K562 (cell line): Measurements from ENCODE around the gene NLK. TPM values are rescaled to one million over a fixed set of nuclear protein-coding genes. Genes with fewer than 3 reads are reported as not detected.
A peak's percentile ranks its signal among the peaks of the same experiment; 100 is the strongest.

Source experiments
- ATAC-seq: fragments of 200-7000 bp; cut with Tn5 transposase; 3 replicates; pipeline ENCODE4 v1.9.1; 2020; ENCODE audit warnings: moderate library complexity
- BruUV-seq: library from RNA; stranded (reverse); fragments of 400-500 nt; replicated peaks from 2 replicates; lab custom pipeline; 2021; lab: Mats Ljungman, UMichigan
- CTCF ChIA-PET: fragments of 300-600 bp; formaldehyde crosslinking; extraction: SDS; loops from one replicate; lab custom pipeline; 2021; ENCODE audit warnings: low intra/inter-chr PET ratio; lab: Yijun Ruan, JAX
- POLR2A ChIA-PET: fragments of 300-600, 350-650 bp; sonication (Branson Sonifier 250); formaldehyde crosslinking; extraction: SDS; loops from one replicate; lab custom pipeline; 2021; ENCODE audit warnings: antibody characterized with exemption, inconsistent platforms; lab: Yijun Ruan, JAX
- DNase-seq, 4 experiments: peaks; one replicate each; pipeline versions ENCODE4 v3.0.0 to v3.0.0-alpha.2; 2011 to 2018; ENCODE audit warnings: low spot score in 3 of 4, mixed read lengths in 3 of 4; ENCODE audit errors: extremely low read depth in 1 of 4
- FAIRE-seq: peaks from 2 replicates; lab custom pipeline; 2011; peaks lifted over from hg19 to GRCh38; lab: Jason Lieb, UNC
- H2AFZ ChIP-seq: 2 replicates; pipeline ENCODE4 v1.6.0; 2011; ENCODE audit warnings: low read depth, low read length, control low read depth, inconsistent platforms
- H3K27ac ChIP-seq: fragments of 200-600 bp; 3 replicates; pipeline ENCODE4 v1.8.0; 2011; ENCODE audit warnings: low read depth, mild to moderate bottlenecking, control low read depth, inconsistent platforms, low read length, moderate library complexity, mixed read lengths; ENCODE audit errors: extremely low read depth
- H3K27me3 ChIP-seq, 2 experiments: fragments of 300-600 bp in 1 of 2; 2 replicates in 1 of 2; 3 replicates in 1 of 2; pipeline versions ENCODE4 v1.6.0 to v1.8.0; 2011; ENCODE audit warnings: inconsistent platforms in 2 of 2, low read length in 2 of 2, mild to moderate bottlenecking in 1 of 2, mixed read lengths in 1 of 2, moderate library complexity in 1 of 2; ENCODE audit not compliant: control insufficient read depth in 2 of 2, insufficient read depth in 2 of 2
- H3K36me3 ChIP-seq: fragments of 300-600 bp; 3 replicates; pipeline ENCODE4 v1.8.0; 2011; ENCODE audit warnings: mild to moderate bottlenecking, low read length, inconsistent platforms; ENCODE audit not compliant: control insufficient read depth, insufficient read depth
- H3K4me1 ChIP-seq, 2 experiments: fragments of 200-600 bp in 1 of 2; replicated peaks in 1 of 2; 2 replicates in 1 of 2; 3 replicates in 1 of 2; pipeline versions ENCODE4 v1.5.1 to v1.8.0; 2011; ENCODE audit warnings: inconsistent platforms in 2 of 2, low read length in 2 of 2, mild to moderate bottlenecking in 1 of 2, mixed read lengths in 1 of 2, moderate library complexity in 1 of 2; ENCODE audit not compliant: control insufficient read depth in 2 of 2, insufficient read depth in 2 of 2
- H3K4me2 ChIP-seq: 2 replicates; pipeline ENCODE4 v1.6.1; 2011; ENCODE audit warnings: low read length, control low read depth, inconsistent platforms, mixed read lengths; ENCODE audit not compliant: insufficient read depth
- H3K4me3 ChIP-seq: fragments of 200-600 bp; sonication (generic), shearing (Covaris generic); 2 replicates; pipeline ENCODE4 v1.5.1; 2016; ENCODE audit warnings: control low read depth, inconsistent platforms
- H3K79me2 ChIP-seq: fragments of 200-600 bp; 3 replicates; pipeline ENCODE4 v1.8.0; 2011; ENCODE audit warnings: low read length, inconsistent platforms; ENCODE audit not compliant: control insufficient read depth, insufficient read depth
- H3K9ac ChIP-seq, 2 experiments: 2 replicates each; pipeline versions ENCODE4 v1.6.0 to v1.6.1; 2011; ENCODE audit warnings: low read depth in 2 of 2, low read length in 2 of 2, control low read depth in 1 of 2, inconsistent platforms in 1 of 2, mild to moderate bottlenecking in 1 of 2, mixed read lengths in 1 of 2; ENCODE audit not compliant: insufficient read depth in 1 of 2
- H3K9me1 ChIP-seq: one replicate; pipeline ENCODE4 v1.6.0; 2011; ENCODE audit warnings: inconsistent platforms, mild to moderate bottlenecking, low read length, moderate library complexity; ENCODE audit not compliant: control insufficient read depth, insufficient read depth
- H3K9me3 ChIP-seq: replicated peaks from 2 replicates; pipeline ENCODE4 v1.5.1; 2011; ENCODE audit warnings: low read depth, low read length, inconsistent platforms; ENCODE audit not compliant: control insufficient read depth, insufficient read depth
- H4K20me1 ChIP-seq: replicated peaks from 2 replicates; pipeline ENCODE4 v1.6.1; 2011; ENCODE audit warnings: low read length, inconsistent platforms, mixed read lengths; ENCODE audit not compliant: control insufficient read depth, insufficient read depth
- ARID3B ChIP-seq: fragments of 250-450 bp; sonication (Bioruptor Pico); IDR thresholded peaks from 2 replicates; pipeline ENCODE4 v1.4.0; 2020; ENCODE audit warnings: borderline replicate concordance
- MAFK ChIP-seq: IDR thresholded peaks from 2 replicates; pipeline ENCODE4 v1.6.1; 2011; ENCODE audit warnings: low read length, improper control_type of control experiment
- ZNF354B ChIP-seq: fragments of 250-450 bp; sonication (Bioruptor Pico); IDR thresholded peaks from 2 replicates; pipeline ENCODE4 v1.4.0; 2020
- ZNF507 ChIP-seq: conservative IDR thresholded peaks from 2 replicates; pipeline ENCODE4 v1.6.1; 2017; ENCODE audit warnings: missing genetic modification characterization, missing compliant biosample characterization
- in situ Hi-C: fragments of 300-500 bp; cut with MboI; formaldehyde crosslinking; loops from 4 replicates; pipeline ENCODE4 v1.15.0; 2018; ENCODE audit warnings: inconsistent platforms, mixed read lengths
- intact Hi-C: fragments of 100-400 bp; cut with micrococcal nuclease; formaldehyde crosslinking; loops from 2 replicates; pipeline ENCODE4 v1.14.2; 2022
- polyA plus RNA-seq, 8 experiments: library from polyadenylated mRNA; depleted of rRNA in 4 of 8; stranded (reverse) in 5 of 8; unstranded in 3 of 8; fragments of >200 nt; fragmentation: Nextera tagmentation in 2 of 8; fragmentation: Illumina TruSeq in 1 of 8; extraction: Ambion mirVana in 2 of 8; extraction: Trizol in 1 of 8; gene quantifications; 2 replicates each; pipeline versions ENCODE4 v1.2.1 to v1.2.3, GENCODE V29; 2011 to 2014; ENCODE audit warnings: inconsistent platforms in 1 of 8, missing spikeins in 1 of 8
- total RNA-seq, 7 experiments: library from RNA; depleted of rRNA in 6 of 7; stranded (reverse); fragments of >200 nt in 6 of 7; fragmentation: Illumina TruSeq in 2 of 7; extraction: Trizol in 2 of 7; gene quantifications; 2 replicates each; pipeline versions ENCODE4 v1.2.1 to v1.2.3, GENCODE V29; 2011 to 2021; ENCODE audit warnings: low replicate concordance in 1 of 7

NLK gene
- total and polyA plus RNA-seq, 9 of the 15 experiments (the other 6 are each of a cell fraction or from before 2014, with no cell fraction given), result 10.9 to 59.6 (median 26.7) TPM

GRCh38 chr17:28100936-28101335 lies 58.5 kb downstream of the NLK start (continued):
- TF ChIP-seq ARID3B (CRISPR knock-in tag), result no peak

GRCh38 chr17:28101919-28102318 lies 59.4 kb downstream of the NLK start:
- Histone ChIP-seq H3K9ac (no peak overlapping the region), H3K4me3 (no peak overlapping the region), H2AFZ (no peak overlapping the region), H3K79me2 (peaks cover 38% of the 10 kb centered on the region), H3K9me3 (no peaks in the 10 kb centered on the region), H3K27ac (no peak overlapping the region), H3K4me1 (peaks cover 0 to 26% of the 10 kb centered on the region in 2 experiments; a peak in 2 of 5 replicates), H3K27me3 (no peaks in the 10 kb centered on the region), H3K9me1 (no peaks in the 10 kb centered on the region), H3K36me3 (no peaks in the 10 kb centered on the region), H4K20me1 (no peaks in the 10 kb centered on the region), H3K4me2 (no peak overlapping the region)
- in situ Hi-C loops, result no loop called here
- BruUV-seq, result no TSS peak
- DNase-seq, result no peak
- intact Hi-C loops, result no loop called here
- ChIA-PET POLR2A (no interaction called here), CTCF (no interaction called here)
- no peak for ATAC-seq
- FAIRE-seq, result no peak
- no peak for TF ChIP-seq MAFK
- peak; percentile 97 for TF ChIP-seq ZNF507 (tag)
- TF ChIP-seq ZNF354B (CRISPR knock-in tag), result peak; percentile 71
